Osteocyte (in vitro differentiated cells): ENCODE measurements around the gene SLC5A6. TPM values are rescaled to one million over a fixed set of nuclear protein-coding genes. Genes with fewer than 3 reads are reported as not detected.
"Not testable (repeated sequence)": the region's sequence is repeated elsewhere in the genome, so short reads cannot be mapped to it uniquely, and the experiment has no call there.

Experiments used
- DNase-seq: peaks from one replicate; pipeline ENCODE4 v3.0.0; 2021; ENCODE audit warnings: mixed read lengths; ENCODE audit not compliant: unreplicated experiment; ENCODE audit errors: extremely low spot score
- H3K27ac Mint-ChIP-seq: one replicate; pipeline ENCODE4 v1.8.0; 2021; ENCODE audit warnings: mild to moderate bottlenecking, mixed read lengths; ENCODE audit not compliant: unreplicated experiment
- H3K27me3 Mint-ChIP-seq: one replicate; pipeline ENCODE4 v1.8.0; 2021; ENCODE audit warnings: mixed read lengths; ENCODE audit not compliant: unreplicated experiment
- H3K36me3 Mint-ChIP-seq: one replicate; pipeline ENCODE4 v1.8.0; 2021; ENCODE audit warnings: mixed read lengths; ENCODE audit not compliant: unreplicated experiment
- H3K4me1 Mint-ChIP-seq: one replicate; pipeline ENCODE4 v1.8.0; 2021; ENCODE audit warnings: mixed read lengths; ENCODE audit not compliant: unreplicated experiment
- H3K4me3 Mint-ChIP-seq: one replicate; pipeline ENCODE4 v1.8.0; 2021; ENCODE audit warnings: mild to moderate bottlenecking, moderate library complexity, mixed read lengths; ENCODE audit not compliant: unreplicated experiment
- H3K9me3 Mint-ChIP-seq: one replicate; pipeline ENCODE4 v1.8.0; 2021; ENCODE audit warnings: mixed read lengths; ENCODE audit not compliant: unreplicated experiment
- total RNA-seq: library from RNA; stranded (reverse); gene quantifications from 2 replicates; pipeline ENCODE4 v1.2.1, GENCODE V29; 2021
- TF ChIP-seq, protein P1 (sequence below): fragments of 200-600 bp; sonication (generic); IDR thresholded peaks from 2 replicates; pipeline ENCODE4 v1.5.0; 2021; ENCODE audit warnings: antibody characterized with exemption, mild to moderate bottlenecking, moderate library complexity

SLC5A6 gene
- total RNA-seq, 1 donor from 2014 or later: 33.3 TPM

- no peak overlapping the region for H3K4me3 Mint-ChIP-seq
- TF ChIP-seq, protein P1, sequence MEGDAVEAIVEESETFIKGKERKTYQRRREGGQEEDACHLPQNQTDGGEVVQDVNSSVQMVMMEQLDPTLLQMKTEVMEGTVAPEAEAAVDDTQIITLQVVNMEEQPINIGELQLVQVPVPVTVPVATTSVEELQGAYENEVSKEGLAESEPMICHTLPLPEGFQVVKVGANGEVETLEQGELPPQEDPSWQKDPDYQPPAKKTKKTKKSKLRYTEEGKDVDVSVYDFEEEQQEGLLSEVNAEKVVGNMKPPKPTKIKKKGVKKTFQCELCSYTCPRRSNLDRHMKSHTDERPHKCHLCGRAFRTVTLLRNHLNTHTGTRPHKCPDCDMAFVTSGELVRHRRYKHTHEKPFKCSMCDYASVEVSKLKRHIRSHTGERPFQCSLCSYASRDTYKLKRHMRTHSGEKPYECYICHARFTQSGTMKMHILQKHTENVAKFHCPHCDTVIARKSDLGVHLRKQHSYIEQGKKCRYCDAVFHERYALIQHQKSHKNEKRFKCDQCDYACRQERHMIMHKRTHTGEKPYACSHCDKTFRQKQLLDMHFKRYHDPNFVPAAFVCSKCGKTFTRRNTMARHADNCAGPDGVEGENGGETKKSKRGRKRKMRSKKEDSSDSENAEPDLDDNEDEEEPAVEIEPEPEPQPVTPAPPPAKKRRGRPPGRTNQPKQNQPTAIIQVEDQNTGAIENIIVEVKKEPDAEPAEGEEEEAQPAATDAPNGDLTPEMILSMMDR: no peak
- no peaks in the 10 kb centered on the region for H3K4me1 Mint-ChIP-seq
- H3K27ac Mint-ChIP-seq: no peak overlapping the region
- no peak for DNase-seq
- no peaks in the 10 kb centered on the region for H3K27me3 Mint-ChIP-seq
- H3K36me3 Mint-ChIP-seq: peaks cover 33% of the 10 kb centered on the region
- no peaks in the 10 kb centered on the region for H3K9me3 Mint-ChIP-seq
Measured at GRCh38 chr2:27201675-27202074, 10.4 kb downstream of the SLC5A6 start.

DNA sequence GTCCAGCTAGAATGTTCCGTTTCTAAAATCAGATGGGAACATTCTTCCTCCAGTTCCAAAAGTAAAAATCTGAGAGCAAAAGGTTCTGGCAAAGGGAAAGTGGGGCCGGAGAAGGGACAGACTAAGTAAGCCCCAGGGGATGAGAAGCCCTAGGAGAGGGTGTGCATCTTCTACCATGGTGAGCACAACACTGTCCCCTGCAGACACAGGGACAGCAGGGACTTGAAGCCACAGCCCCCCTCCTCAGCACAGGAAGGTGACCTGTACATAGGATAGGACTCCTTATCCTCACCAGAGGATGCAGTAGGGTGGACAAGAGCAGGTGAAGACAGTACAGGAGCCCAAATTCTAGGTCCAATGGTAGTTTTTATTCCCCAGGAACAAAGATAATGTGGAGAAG, 12.8 kb downstream of the SLC5A6 start:
- Mint-ChIP-seq H3K27ac (no peak overlapping the region), H3K27me3 (peaks cover 2% of the 10 kb centered on the region), H3K36me3 (peaks cover 14% of the 10 kb centered on the region), H3K9me3 (no peaks in the 10 kb centered on the region), H3K4me1 (no peaks in the 10 kb centered on the region), H3K4me3 (no peak overlapping the region)
- DNase-seq: no peak
- TF ChIP-seq, protein P1: no peak

GRCh38 chr2:27198627-27199026, 13.4 kb downstream of the SLC5A6 start:
- no peak overlapping the region for H3K4me3 Mint-ChIP-seq
- H3K9me3 Mint-ChIP-seq: no peaks in the 10 kb centered on the region
- peaks cover 2% of the 10 kb centered on the region for H3K27me3 Mint-ChIP-seq
- DNase-seq: no peak
- H3K27ac Mint-ChIP-seq: no peak overlapping the region
- TF ChIP-seq, protein P1: no peak
- H3K4me1 Mint-ChIP-seq: no peaks in the 10 kb centered on the region
- peaks cover 14% of the 10 kb centered on the region for H3K36me3 Mint-ChIP-seq

DNA sequence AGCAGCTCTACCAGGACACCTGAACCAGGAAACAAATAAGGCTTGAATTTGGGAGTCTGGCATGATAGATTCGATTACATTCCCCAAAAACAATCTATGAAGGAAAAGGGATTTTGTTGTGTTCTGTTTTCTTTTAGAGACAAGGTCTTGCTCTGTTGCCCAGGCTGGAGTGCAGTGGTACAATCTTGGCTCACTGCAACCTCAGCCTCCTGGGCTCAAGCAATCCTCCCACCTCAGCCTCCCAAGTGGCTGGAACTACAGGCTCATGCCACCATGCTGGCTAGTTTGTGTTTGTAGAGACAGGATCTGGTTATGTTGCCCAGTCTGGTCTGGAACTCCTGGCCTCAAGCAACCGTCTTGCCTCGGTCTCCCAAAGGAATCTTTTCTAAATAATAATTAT, 14.0 kb downstream of the SLC5A6 start:
- H3K9me3 Mint-ChIP-seq, DNase-seq, H3K4me3 Mint-ChIP-seq, H3K4me1 Mint-ChIP-seq, H3K27ac Mint-ChIP-seq, H3K27me3 Mint-ChIP-seq: not testable (repeated sequence)
- peaks cover 10% of the 10 kb centered on the region for H3K36me3 Mint-ChIP-seq

GRCh38 chr2:27195799-27196198, 16.3 kb downstream of the SLC5A6 start:
- not testable (repeated sequence) for H3K36me3 Mint-ChIP-seq, DNase-seq, H3K4me3 Mint-ChIP-seq, H3K27ac Mint-ChIP-seq, H3K4me1 Mint-ChIP-seq, H3K9me3 Mint-ChIP-seq
- peaks cover 12% of the 10 kb centered on the region for H3K27me3 Mint-ChIP-seq

DNA sequence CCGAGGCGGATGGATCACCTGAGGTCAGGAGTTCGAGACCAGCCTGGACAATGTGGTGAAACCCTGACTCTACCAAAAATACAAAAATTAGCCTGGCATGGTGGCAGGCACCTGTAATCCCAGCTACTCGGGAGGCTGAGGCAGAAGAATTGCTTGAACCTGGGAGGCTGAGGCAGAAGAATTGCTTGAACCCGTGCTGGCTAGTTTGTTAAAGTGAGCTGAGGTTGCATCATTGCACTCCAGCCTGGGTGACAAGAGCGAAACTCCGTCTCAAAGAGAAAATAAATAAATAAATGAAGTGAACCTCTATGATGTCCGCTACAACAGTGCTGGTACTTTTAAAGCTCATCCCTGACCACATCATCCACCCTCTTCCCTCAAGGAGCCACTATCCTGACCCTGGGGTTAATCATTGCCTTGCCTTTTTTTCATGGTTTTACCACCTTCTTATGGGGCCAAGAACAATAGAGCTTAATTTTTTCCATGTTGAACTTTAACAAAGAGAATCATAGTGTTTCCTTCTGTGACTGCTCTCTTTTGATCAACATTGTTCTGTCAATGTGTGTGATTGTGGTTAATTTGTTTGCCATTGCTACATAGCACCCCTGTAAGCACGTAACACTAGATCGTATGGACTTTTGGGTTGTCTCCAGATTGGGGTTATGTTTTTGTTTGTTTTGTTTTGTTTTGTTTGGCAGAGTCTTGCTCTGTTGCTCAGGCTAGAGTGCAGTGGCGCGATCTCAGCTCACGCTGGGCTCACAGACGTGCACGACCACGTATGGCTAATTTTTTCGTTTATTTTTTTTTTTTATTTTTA, 17.3 kb downstream of the SLC5A6 start:
- no peak for DNase-seq
- Mint-ChIP-seq H3K27ac (no peak overlapping the region), H3K4me3 (no peak overlapping the region), H3K4me1 (no peaks in the 10 kb centered on the region), H3K36me3 (no peaks in the 10 kb centered on the region), H3K9me3 (no peaks in the 10 kb centered on the region), H3K27me3 (peaks cover 12% of the 10 kb centered on the region)
- TF ChIP-seq, protein P1: no peak
